ENCODE measurements around the gene ATRN.
"Not testable (repeated sequence)": the region's sequence is repeated elsewhere in the genome, so short reads cannot be mapped to it uniquely, and the experiment has no call there.

Gene ATRN

DNA sequence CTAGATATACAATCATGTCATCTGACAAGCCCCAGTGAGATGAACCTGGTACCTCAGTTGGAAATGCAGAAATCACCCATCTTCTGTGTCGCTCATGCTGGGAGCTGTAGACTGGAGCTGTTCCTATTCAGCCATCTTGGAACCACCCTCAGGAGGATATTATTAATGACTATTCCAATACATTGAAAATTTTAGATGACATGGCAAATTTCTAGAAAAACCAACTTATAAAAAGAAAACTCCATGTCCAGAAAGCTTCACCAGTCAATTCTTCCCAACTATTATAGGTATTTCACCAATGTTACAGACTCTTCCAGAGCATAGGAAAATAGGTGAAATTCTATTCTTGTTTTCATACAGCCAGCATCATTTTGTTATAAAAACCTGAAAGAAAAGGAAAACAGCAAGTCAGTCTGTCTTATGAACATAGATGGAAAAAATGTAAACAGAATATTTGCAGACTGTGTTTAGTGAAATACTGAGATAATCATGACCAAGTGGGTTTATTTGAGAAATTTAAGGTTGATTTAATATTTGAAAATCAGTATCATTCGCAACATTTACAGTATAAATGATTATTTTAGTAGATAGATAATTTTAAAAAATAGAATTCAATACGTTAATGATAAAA, 43.3 kb downstream of the ATRN start:
- Mint-ChIP-seq H3K27ac (no peak overlapping the region), H3K27me3 (ENCODE audit: low read depth) (no peaks in the 10 kb centered on the region), H3K9me3 (peaks cover 4% of the 10 kb centered on the region), H3K4me3 (no peak overlapping the region), H3K4me1 (peaks cover 10% of the 10 kb centered on the region), H3K36me3 (ENCODE audit: low read depth) (peaks cover 13% of the 10 kb centered on the region)
- TF ChIP-seq CTCF (IDR thresholded peaks at IDR 0.05; ENCODE audit: unreplicated experiment in 3 of 3) = no peak

DNA sequence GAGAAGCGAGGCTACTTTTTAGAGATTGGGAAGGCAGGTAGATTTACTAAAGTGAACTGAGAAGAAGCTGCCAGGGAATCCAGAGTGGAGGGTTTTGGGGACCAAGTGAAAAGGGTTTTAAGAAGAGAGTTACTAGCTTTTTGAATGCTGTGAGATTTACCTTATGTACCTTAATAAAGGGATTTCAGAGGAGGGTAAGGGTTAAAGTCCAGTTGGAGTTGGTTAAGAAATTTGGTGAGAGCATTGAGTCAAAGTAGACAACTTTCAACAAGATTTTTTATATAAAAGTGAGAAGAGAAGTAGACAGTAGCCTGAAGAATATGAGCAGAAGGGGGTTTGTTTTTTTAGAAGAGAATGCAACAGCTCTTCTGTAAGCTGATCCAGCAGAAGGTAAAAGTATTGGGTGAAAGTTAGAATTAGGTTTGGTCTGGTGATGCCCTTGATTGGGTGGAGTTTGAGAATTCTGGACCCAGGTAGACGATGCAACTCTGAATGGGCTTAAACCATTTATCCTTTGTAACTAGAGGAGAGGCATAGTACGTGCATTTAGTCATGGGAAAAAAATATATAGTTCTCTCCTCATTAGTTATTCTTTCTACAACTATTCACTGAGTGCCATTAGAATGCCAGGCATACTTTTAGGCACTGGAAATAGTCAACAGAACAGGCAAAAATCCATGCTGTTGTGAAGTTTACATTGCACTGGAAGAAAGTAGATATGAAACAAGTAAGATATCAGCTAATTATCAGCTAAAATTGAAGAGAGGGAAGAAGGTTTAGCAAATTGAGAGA, 44.8 kb downstream of the ATRN start:
- no peak overlapping the region for H3K4me3 Mint-ChIP-seq
- H3K27ac Mint-ChIP-seq = no peak overlapping the region
- TF ChIP-seq CTCF (IDR thresholded peaks at IDR 0.05; ENCODE audit: unreplicated experiment in 3 of 3) = no peak
- peaks cover under 1% of the 10 kb centered on the region for H3K4me1 Mint-ChIP-seq
- H3K9me3 Mint-ChIP-seq = peaks cover 19% of the 10 kb centered on the region
- no peaks in the 10 kb centered on the region for H3K27me3 Mint-ChIP-seq (ENCODE audit: low read depth)
- H3K36me3 Mint-ChIP-seq (ENCODE audit: low read depth) = peaks cover 23% of the 10 kb centered on the region

DNA sequence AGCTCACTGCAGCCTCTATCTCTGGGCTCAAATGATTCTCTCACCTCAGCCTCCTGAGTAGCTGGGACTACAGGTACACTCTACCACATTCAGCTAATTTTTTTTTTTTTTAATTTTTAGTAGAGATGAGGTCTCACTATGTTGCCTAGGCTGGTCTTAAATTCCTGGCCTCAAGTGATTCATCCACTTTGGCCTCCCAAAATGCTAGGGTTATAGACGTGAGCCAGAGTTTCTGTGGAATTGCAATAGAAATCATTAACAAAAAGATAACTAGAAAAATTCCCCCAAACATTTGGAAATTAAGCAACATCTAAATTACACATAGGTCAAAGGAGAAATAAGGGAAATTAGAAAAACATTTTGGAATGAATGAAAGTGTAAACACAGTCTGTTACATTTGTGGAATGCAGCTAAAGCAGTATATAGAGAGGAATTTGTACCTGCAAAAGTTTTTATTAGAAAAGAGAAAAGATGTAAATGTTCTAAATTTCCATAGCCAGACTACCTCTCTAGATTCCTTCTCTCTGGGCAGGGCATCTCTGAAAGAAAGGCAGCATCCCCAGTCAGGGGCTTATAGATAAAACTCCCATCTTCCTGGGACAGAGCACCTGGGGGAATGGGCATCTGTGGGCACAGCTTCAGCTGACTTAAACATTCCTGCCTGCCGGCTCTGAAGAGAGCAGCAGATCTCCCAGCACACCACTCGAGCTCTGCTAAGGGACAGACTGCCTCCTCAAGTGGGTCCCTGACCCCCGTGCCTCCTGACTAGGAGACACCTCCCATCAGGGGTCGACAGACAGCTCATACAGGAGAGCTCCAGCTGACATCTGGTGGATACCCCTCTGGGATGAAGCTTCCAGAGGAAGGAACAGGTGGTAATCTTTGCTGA, 51.3 kb downstream of the ATRN start:
- Mint-ChIP-seq H3K9me3 (peaks cover 72% of the 10 kb centered on the region), H3K27me3 (ENCODE audit: low read depth) (no peaks in the 10 kb centered on the region), H3K36me3 (ENCODE audit: low read depth) (peaks cover 68% of the 10 kb centered on the region), H3K27ac (no peak overlapping the region), H3K4me1 (no peaks in the 10 kb centered on the region), H3K4me3 (no peak overlapping the region)
- no peak for TF ChIP-seq CTCF (IDR thresholded peaks at IDR 0.05; ENCODE audit: unreplicated experiment in 3 of 3)

DNA sequence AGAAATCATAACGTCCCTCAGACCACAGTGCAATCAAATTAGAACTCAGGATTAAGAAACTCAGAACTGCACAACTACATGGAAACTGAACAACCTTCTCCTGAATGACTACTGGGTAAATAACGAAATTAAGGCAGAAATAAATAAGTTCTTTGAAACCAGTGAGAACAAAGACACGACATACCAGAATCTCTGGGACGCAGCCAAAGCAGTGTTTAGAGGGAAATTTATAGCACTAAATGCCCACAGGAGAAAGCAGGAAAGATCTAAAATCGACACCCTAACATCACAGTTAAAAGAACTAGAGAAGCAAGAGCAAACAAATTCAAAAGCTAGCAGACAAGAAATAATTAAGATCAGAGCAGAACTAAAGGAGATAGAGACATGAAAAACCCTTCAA, 53.9 kb downstream of the ATRN start:
- peaks cover 64% of the 10 kb centered on the region for H3K9me3 Mint-ChIP-seq

DNA sequence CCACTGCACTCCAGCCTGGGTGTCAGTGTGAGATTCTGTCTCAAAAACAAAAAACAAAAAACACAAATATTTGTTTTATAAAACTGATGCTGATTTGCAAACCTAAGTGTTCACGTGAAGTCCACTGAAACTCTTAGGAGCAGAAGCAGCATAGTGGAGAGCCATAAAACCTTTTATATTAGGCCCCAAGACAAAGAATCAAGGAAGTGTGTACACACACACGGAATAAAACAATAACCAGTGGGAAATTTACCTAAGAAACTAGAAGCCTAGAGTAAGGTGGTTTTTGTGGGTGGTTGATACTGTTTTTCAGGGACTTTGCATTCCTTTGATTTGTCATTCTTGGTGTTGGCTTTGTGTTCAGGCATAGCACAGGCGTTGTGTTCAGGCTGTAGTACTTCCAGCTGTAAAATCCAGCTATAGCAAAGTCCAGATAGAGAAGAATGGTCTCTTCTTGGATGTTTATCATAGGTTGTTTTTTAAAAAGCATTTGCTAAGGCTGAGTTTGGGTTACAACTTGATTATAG, 61.3 kb downstream of the ATRN start:
- Mint-ChIP-seq H3K36me3 (ENCODE audit: low read depth) (peaks cover 4% of the 10 kb centered on the region), H3K4me1 (no peaks in the 10 kb centered on the region), H3K9me3 (no peaks in the 10 kb centered on the region), H3K27ac (no peak overlapping the region), H3K27me3 (ENCODE audit: low read depth) (no peaks in the 10 kb centered on the region), H3K4me3 (no peak overlapping the region)
- no peak for TF ChIP-seq CTCF (IDR thresholded peaks at IDR 0.05; ENCODE audit: unreplicated experiment in 3 of 3)

More for the DNA sequence above, 53.9 kb downstream of the ATRN start:
- not testable (repeated sequence) for H3K27me3 Mint-ChIP-seq (ENCODE audit: low read depth); H3K4me3 Mint-ChIP-seq; H3K27ac Mint-ChIP-seq; H3K4me1 Mint-ChIP-seq
- H3K36me3 Mint-ChIP-seq (ENCODE audit: low read depth) = peaks cover 60% of the 10 kb centered on the region

DNA sequence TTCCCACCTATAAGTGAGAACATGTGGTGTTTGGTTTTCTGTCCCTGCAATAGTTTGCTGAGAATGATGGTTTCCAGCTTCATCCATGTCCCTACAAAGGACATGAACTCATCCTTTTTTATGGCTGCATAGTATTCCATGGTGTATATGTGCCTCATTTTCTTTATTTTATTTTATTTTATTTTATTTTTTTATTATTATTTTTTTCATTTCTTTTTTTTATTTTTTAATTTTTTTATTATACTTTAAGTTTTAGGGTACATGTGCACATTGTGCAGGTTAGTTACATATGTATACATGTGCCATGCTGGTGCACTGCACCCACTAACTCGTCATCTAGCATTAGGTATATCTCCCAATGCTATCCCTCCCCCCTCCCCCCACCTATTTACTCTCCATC, 66.9 kb downstream of the ATRN start:
- not testable (repeated sequence) for H3K4me3 Mint-ChIP-seq; H3K27ac Mint-ChIP-seq; H3K27me3 Mint-ChIP-seq (ENCODE audit: low read depth); H3K9me3 Mint-ChIP-seq; H3K4me1 Mint-ChIP-seq
- peaks cover 26% of the 10 kb centered on the region for H3K36me3 Mint-ChIP-seq (ENCODE audit: low read depth)

All from nephron (organoid).